Measurements from ENCODE around the gene TBP.

- no peak for TF ChIP-seq ZFX (IDR thresholded peaks at IDR 0.05)
- no peak for TF ChIP-seq CTCF (conservative IDR thresholded peaks at IDR 0.05)
Measured at GRCh38 chr6:170545405-170545804, 8.8 kb upstream of the TBP start.
